HG03354 (cell line): ENCODE data around the gene TAS1R3.
A peak's percentile ranks its signal among the peaks of the same experiment; 100 is the strongest.

Source experiments
- ATAC-seq: cut with Tn5 transposase; IDR thresholded peaks from one replicate; pipeline ENCODE4 v1.9.1; 2021; ENCODE audit warnings: mild to moderate bottlenecking; ENCODE audit not compliant: unreplicated experiment, poor library complexity, severe bottlenecking

TAS1R3 gene

GRCh38 chr1:1320666-1321448 lies 10.2 kb upstream of the TAS1R3 start:
- no peak for ATAC-seq

- ATAC-seq = no peak
Observed at GRCh38 chr1:1321477-1321876, 9.6 kb upstream of the TAS1R3 start.

- no peak for ATAC-seq
Observed at GRCh38 chr1:1322418-1322817, 8.7 kb upstream of the TAS1R3 start.

- no peak for ATAC-seq
Observed at GRCh38 chr1:1322952-1323351, 8.1 kb upstream of the TAS1R3 start.

- ATAC-seq = peak; percentile 49
Observed at GRCh38 chr1:1324084-1324523, 7.0 kb upstream of the TAS1R3 start.

- peak; percentile 77 for ATAC-seq
Observed at GRCh38 chr1:1324524-1325287, 6.4 kb upstream of the TAS1R3 start, which contains the start of the genes CPTP and INTS11. TSS of gene CPTP (plus strand) at chr1:1324802. CDS start at chr1:1326911, 2,109 bp downstream. TSS of gene INTS11 (minus strand) at chr1:1324660. CDS start at chr1:1324608, 52 bp downstream.

GRCh38 chr1:1325288-1326074 lies 5.6 kb upstream of the TAS1R3 start:
- ATAC-seq = no peak

- ATAC-seq = no peak
Observed at GRCh38 chr1:1326075-1326605, 4.9 kb upstream of the TAS1R3 start.

- ATAC-seq = no peak
Observed at GRCh38 chr1:1327291-1327690, 3.8 kb upstream of the TAS1R3 start.

- ATAC-seq = no peak
Observed at GRCh38 chr1:1328254-1328653, 2.8 kb upstream of the TAS1R3 start.

GRCh38 chr1:1329304-1330210 lies 1.5 kb upstream of the TAS1R3 start:
- ATAC-seq = no peak

- ATAC-seq = no peak
Observed at GRCh38 chr1:1330366-1331067, 563 bp upstream of the TAS1R3 start.

GRCh38 chr1:1332031-1332755 lies 1.1 kb downstream of the TAS1R3 start:
- no peak for ATAC-seq

- ATAC-seq = no peak
Observed at GRCh38 chr1:1332774-1333480, 1.8 kb downstream of the TAS1R3 start.

- no peak for ATAC-seq
Observed at GRCh38 chr1:1333551-1334241, 2.6 kb downstream of the TAS1R3 start.

- ATAC-seq = no peak
Observed at GRCh38 chr1:1334835-1335234, 3.8 kb downstream of the TAS1R3 start.

GRCh38 chr1:1335283-1335682 lies 4.2 kb downstream of the TAS1R3 start:
- no peak for ATAC-seq
